GM21515 (cell line): ENCODE results near the gene AGMAT.
A peak's percentile ranks its signal among the peaks of the same experiment; 100 is the strongest.

ENCODE experiments used
- ATAC-seq: cut with Tn5 transposase; IDR thresholded peaks from one replicate; pipeline ENCODE4 v1.9.1; 2021; ENCODE audit not compliant: unreplicated experiment

Gene AGMAT

DNA sequence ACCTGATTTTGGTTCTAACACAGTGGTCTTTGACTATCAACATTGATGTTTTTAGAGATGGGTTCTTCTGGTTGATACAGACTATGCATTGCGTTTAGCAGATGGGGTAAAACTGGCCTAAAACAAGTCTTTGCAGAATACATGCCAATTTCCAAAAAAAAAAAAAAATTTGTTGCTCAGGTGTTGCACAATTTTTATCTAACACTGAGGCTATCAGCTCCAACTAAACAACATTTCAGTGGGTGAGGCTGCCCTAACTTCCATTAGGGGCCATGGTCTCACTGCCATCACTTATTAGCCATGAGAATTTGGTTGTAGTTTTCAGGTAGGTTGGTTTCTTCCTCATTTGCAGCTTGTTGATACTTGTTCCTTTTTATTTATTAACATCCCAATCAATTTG is 14.0 kb downstream of the AGMAT start:
- no peak for ATAC-seq

DNA sequence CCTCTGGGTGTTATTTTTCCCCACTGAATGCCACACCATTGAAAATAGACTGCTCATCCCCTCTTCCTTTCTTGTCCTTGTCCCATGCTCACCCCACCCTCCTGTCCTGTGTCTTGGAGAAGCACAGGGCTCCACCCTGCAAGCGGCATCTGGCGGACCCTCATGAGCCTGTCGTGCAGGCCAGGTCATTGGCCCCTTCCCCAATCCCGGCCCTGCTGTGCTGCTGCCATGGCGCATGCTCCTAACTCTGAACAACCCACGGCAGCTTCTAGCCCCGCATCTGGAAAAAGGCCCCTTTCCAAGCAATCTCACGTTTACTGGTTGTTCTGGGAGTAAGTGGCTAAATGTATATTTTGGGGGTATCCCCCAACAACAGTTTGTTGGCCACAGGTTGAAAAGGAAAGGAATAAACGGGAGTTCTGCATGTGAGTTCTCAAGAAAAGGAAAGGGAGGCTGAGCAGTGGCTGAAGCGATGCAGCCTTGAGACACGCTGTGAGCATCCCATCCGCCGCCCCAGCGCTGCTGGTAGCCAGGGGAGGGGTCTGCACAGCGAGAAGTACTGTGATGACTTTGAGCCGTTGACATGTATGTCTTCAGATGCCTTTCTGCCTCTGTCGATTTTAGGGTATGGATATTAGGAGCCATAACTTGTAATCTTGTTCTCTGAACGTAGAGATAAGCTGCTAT is 16.3 kb downstream of the AGMAT start:
- no peak for ATAC-seq

DNA sequence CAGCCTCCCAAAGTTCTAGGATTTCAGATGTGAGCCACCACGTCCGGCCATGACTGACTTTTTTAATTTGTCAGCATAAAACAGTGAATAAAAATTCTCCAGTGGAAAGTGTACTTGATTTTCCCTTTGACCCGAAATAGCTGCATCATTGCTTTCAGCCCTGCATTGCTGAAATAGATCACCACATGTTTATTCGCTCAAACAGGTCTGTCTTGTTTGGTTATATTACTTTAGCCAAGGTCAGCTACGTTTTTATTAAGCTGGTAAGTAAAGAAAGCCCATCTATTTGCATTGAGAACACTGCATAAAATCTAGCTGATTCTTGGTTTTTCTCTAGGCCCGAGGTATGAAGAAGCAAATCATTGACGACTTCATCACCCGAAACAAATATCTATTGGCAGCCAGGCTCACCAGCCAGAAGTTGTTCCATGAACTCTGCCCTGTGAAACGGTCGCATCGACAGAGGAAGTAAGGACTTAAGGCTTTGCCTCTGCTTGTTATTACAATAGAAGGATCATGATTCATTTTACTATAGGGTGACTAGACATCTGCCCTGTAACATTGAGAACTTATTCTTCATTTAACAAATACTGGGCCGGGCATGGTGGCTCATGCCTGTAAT is 25.6 kb downstream of the AGMAT start:
- no peak for ATAC-seq

DNA sequence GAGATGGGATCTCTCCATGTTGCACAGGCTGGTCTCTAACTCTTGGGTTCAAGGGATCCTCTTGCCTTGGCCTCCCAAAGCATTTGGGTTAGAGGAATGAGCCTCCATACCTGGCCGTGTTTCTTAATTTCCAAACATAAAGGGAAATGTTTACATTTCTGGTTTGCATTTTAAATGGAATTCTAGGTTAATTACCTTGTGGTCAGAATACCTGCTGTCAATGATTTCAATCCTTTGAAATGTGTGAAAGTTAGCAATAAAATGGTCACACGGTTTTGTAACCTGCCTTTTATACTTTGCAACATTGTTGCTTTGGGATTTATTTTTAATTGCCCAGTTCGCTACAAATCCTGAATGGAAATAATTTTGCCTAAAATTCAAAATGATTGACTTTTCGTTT is 26.3 kb downstream of the AGMAT start:
- ATAC-seq = no peak

DNA sequence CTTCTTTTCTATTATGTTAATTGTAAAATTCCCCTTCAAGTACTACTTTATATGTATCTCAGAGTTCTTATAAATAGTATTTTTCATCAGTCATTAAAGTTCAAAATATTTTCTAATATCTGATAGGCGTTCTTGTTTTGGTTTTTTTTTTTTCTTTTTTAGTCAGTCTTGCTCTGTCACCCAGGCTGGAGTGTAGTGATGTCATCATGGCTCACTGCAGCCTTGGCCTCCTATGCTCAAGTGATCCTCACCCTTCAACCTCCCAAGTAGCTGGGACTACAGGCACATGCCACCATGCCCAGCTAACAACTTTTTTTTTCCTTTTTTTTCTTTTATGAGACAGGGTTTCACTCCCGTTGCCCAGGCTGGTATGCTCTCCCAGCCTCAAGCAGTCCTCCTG is 27.3 kb downstream of the AGMAT start:
- no peak for ATAC-seq

DNA sequence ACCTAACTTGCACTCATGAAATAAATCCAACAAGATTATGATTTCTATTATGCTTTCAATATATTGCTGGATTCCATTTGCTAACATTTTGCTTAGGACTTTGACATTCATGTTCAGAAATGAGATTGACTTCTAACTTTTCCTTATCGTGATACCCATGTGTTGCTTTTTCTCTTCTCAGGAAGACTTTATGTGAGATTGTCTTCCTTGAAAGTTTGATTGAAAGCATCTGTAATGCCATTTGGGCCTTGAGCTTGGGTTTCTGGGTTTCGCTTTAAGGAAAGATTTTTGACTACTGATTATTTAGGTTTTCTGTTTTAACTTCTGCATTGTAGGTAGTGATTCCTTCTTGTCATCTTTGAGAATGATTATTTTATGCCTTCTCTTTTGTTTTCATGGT is 27.8 kb downstream of the AGMAT start:
- ATAC-seq = no peak

DNA sequence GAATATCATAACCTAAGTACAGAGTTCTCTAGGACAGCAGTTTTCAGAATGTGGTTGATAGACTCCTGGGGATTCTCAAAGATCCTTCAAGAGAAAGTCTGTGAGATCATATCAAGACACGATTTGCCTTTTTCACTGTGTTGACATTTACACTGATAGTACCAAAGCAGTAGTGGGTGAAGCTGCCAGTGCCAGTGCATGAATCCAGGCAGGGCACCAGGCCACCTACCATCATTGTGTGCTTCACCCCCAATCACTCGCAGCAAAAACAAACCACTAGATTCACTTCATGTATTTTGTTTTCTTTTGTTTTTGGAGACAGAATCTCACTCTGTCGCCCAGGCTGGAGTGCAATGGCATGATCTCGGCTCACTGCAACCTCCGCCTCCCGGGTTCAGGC is 34.3 kb downstream of the AGMAT start:
- no peak for ATAC-seq

DNA sequence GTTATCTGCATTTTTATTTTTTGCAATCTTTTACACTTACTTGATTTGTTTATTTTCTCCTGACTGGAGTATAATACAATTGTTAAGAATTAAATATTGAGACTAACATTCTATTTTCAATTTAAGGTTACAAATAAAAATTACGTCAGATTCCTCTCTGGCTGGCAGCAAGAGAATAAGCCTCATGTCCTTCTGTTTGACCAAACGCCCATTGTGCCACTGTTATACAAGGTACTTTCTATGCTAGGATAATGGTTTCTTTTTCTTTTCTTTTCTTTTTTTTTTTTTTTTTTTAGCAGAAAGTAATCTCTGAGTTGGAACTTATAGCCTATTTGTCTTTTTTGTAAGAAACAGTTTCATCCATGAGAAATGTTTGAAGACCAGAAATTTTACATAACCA is 38.2 kb downstream of the AGMAT start:
- no peak for ATAC-seq

DNA sequence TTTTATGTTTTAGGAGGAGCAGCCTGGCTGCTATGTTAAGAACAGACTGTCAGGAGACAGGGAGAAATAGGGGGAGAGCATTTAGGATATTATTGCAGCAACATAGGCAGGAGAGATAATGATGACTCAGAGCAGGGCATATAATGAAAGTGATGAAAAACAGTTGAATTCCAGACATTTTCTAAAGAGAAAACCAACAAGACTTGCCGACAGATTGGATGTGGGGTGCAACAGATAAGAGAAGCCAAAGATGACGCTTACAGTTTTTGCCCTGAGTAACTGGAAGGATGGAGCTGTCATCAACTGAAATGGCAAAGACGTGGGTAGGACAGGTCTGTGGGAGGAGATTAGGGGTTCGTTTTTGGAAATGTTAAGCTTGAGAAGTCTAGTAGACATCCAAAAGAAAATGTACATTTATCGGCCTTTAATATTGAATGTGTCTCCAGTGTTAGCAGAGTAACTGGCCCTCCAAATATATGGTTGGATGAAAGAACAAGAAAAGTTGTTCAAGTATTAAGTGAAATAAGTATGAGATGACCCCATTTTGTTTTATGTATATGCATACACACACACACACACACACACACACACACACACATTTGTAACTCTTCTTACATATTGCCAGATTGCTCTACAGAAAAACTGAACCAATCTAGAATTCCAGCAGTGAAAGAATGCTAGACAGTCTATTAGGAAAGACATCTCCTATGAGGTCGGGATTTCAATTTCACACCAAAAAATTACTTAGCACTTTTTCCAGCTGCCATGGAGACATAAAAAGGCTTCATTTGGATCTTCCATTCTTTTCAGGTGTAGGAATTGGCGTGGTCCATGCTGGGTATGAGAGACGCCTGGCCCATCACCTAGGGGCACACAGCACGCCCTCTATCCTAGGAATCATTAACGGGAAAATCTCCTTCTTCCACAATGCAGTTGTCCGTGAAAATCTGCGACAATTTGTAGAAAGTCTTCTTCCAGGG is 41.0 kb downstream of the AGMAT start:
- ATAC-seq = no peak

DNA sequence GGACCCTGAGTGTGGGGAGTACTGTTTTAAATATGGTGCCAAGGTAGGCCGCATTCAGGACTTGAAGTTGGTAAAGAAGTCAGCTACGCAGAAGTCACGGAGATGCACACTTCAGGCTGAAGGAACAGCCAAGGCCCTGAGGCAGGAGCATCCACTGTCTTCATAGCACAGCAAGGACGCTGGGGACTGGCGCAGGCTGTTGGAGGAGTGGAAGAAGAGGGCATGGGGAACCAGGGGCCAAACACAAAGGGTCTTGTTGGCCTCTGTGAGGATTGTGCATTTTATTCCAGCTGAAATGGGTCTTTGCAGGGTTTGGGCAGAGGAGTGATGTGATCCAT is 41.6 kb downstream of the AGMAT start:
- no peak for ATAC-seq

DNA sequence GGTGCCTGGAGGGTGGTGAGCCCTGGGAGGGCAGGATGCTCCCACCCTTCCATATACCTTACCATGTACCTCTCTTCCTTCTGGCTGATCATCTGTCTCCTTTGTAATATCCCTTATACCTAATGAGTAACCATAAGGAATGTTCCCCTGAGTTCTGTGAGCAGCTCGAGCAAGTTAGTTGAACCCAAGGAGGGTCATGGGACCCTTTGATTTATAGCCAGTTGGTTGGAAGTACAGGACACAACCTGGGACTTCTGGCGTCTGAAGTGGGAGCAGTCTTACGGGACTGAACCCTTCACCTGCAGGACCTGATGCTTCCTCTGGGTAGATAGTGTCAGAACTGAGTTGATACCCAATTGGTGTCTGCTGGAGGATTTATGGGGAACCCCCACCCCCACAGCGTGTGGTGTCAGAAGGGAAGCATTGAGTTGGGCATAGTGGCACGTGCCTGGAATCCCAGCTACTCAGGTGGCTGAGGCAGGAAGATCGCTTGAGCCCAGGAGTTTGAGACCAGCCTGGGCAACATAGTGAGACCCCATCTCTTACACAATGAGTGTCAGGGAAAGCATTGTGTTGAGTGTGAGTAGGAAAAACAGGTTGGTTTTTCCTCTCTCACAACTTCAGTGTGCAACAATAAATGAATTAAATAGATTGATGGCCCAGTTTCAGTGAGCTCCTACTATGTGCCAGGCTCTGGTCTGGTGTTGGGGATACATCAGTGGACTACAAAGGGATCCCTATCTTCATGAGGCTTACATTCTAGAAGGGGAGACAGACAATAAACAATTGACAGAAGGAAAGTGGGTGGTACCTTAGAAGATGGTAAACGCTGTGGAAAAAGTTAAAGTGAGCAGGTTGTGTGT is 42.2 kb downstream of the AGMAT start:
- no peak for ATAC-seq

DNA sequence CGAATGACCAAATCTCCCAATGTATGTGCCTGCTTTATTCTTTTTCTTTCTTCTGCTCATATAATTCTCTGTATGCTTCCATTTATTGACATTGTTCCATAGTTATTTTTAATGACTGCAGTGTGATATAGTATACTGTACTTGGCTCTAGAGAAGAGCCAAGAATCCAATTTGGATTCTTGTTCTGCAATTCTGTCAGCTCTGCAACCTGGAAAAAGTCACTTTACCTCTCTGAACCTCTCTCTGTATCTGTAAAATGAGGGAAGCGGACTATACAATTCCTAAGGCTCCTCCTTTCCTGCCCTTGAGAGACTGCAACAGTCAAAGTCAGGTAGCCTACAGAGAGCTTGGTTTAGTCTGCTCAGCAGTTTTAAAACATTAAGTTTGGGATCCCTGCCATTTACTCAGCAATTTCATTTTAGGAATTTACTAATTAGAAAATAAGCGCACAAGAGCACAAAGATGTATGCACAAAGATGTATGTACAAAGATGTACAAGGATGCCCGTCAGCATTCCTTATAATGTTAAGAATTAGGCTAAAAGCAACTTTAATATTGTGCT is 43.5 kb downstream of the AGMAT start:
- ATAC-seq = no peak

DNA sequence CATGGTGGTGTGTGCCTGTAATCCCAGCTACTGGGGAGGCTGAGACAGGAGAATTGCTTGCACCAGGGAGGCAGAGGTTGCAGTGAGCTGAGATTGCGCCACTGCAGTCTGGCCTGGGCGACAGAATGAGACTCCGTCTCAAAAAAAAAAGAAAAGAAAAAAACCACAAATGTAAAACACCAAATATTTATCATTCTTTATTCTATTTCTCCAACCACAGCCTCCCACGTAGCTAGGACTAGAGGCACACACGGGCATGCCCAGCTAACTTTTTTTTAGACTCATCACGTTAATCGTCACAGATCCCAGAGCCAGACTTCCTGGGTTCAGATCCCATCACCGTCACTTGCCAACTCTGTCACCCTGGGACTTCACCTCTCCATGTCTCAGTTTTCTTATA is 44.7 kb downstream of the AGMAT start:
- no peak for ATAC-seq

DNA sequence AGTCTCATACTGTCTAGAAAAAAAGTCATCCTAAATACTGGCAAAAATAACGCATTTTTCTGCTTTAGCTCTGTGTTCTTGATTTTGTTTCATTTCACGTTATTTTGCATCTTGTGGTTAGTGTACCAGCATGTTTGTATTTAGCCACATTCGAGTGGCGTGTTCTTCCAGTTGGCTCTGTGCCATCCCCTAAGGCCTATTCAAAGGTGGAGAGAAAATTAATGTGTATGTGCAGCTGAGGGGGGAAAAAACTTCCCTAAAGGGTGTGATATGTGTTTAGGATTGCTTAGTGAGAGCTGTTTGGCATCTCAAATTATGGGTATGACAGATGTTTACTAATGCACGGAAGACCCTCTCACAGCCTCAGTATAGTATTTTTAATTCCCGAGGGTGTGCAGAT is 46.1 kb downstream of the AGMAT start:
- no peak for ATAC-seq

DNA sequence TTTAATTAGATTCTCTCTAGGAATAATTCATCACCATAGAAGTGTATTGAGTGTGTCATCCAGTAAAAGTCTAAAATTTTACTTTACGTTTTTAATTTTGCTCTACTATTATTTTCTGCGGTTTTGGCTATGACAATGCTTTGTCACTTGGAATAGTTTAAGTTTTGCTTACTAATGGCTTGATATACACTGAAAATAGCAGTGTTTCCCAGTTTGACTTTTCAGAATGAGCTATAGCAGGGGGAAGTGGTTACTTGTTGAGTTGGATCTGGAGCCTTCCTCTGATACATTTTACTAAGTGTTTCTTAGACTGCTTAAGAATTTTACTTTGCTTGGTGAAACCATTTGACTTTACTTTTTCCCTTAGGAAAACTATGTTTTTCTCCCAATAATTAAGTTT is 53.2 kb downstream of the AGMAT start:
- no peak for ATAC-seq

DNA sequence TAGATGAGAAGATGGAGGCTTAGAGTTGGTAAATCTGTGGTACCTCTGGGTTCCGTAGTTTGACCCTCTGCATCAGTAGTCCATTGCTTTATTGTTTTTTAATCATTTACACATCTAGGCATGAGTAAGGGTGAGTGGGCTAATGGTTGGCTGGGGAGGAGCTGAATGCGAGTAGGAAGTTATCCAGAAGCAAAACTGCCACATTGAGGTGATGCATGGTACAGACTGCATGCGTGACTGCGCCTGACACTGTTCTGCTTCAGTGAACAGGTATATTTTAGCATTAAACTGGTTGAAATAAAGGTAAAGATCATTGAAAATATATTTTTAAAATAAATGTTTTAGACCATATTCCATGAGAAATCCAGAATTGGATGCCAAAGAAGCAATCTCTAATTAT is 53.8 kb downstream of the AGMAT start:
- ATAC-seq = no peak

DNA sequence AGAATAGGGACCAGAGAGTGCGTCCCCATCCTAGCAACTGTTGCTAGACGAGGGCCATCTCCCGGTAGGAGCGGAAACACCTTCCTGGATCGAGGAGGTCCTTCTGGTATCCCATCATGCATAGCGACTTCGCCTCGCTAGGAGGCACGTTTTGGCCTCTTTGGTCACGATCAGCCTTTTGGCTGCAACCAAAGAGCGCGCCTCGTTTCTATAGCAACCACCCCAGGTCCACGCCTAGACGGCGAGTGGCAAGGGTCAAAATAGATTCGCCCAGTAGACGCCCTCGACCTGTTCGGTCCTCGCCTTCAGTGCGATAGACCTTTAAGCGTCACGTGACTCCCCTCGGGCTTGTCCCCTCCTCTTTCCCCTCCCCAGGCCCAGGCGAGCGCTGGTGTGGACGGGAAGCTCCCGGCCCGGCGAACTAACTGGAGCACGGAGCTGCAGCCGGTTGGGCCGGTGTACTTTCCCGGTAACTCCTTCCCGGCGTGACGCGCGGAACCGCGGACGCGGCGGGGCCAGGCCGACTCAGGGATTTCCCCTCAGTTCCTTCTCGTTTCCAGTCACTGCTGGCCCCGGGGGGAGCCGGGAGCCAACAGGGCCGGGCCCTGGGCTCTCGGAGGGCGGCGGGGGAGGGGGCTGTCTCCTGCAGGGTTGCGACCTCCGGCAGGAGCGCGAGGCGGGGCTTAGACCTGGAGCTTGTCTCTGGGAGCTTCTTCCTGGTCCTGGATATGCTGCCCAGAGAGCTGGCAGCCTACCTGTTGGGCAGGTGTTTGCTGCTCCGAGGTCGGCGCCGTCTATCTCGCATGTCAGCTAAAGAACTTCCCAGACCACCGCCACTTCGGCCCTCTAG is 58.1 kb downstream of the AGMAT start, which contains the start of gene DNAJC16:
TSS of gene DNAJC16 (plus strand) at position 359 of the 850 bp plus-strand sequence. CDS start 2,258 bp downstream, outside the sequence.
- peak; percentile 53 for ATAC-seq

DNA sequence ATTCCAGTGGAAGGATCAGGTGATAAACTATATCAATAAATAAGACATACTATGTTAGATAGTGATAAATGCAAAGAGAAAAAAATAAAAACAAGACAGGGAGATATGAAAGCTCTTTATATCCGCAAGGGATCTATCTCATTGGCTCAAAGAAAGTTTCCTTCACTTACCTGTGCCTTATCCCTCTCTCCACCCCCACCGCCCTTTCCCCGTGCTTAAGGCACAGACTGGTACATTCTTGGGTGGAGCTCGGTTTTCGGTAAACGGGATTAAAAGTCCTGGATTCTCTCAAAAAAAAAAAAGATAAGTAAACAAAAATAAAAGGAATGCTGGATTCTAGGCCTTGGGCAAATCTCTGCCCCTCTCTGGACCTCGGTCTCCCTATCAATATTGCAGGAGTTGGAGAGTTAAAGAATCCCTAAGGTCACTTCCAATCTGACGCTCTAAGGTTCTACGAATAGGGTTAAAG is 58.8 kb downstream of the AGMAT start:
- ATAC-seq = no peak
